COLO668 (cell line): ENCODE measurements around the gene SRP72.
"Not testable (repeated sequence)": the region's sequence is repeated elsewhere in the genome, so short reads cannot be mapped to it uniquely, and the experiment has no call there.

Source experiments
- DNase-seq: peaks from one replicate; lab custom pipeline; 2025; ENCODE audit not compliant: unreplicated experiment; lab: John Stamatoyannopoulos, UW

The SRP72 gene

DNA sequence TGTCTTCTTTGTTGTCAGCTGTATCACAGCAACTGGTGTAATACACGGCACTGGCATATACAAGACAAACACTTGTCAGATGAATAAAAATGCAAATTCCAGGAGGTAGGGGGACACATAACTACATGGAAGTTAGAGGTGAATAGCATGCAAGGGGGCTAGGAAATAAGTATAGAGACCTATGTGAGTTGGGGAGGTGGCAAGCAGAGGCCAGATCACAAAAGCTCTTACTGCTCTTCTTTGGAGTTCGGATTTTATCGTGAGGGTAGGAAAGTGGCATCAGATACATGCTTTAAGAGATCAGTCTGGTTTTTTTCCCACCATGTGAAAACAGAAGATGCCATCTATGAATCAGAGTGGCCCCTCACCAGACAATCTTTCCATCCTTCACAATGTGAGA lies 2.8 kb upstream of the SRP72 start:
- no peak for DNase-seq

DNA sequence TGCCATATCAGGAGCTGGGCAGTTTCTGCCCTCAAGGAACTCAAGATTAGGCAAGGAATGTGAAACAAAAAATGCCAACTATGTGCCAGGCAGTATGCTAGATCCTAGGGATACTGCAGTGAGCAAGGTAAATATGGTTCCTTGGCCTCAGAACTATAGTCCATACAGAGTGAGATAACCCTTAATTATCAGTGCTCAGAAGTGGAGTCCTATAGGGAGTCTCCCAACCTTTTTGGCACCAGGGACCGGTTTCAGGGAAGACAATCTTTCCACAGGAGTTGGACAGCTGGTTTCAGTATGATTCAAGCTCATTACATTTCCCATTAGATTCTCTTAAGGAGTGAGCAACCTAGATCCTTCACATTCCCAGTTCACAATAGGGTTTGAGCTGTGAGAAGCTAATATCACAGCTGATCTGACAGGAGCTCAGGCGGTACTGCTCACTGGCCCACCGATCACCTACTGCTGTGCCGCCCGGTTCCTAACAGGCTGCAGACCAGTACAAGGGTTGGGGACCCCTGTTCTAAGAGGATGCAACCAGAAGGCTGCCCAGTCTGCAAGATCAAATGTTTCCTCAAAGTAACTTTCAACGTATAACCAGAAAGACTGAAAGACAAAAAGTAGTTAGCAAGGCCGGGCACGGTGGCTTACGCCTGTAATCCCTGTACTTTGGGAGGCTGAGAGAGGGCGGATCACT lies 1.7 kb upstream of the SRP72 start:
- peak; percentile 7 for DNase-seq

DNA sequence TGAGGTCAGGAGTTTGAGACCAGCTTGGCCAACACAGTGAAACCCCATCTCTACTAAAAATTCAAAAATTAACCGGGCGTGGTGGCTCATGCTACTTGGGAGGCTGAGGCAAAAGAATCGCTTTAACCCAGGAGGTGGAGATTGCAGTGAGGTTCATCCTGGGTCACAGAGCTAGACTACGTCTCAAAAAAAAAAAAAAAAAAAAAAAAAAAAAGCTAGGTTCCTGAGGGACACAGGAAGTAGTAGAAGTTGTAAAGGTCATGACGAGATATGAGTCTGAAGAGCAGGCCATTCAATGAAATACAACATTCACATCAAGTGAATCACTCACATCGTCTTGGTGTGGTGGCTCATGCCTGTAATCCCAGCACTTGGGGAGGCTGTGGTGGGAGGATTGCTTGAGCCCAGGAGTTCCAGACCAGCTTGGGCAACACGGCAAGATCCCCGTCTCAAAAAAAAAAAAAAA lies 1.1 kb upstream of the SRP72 start:
- not testable (repeated sequence) for DNase-seq

DNA sequence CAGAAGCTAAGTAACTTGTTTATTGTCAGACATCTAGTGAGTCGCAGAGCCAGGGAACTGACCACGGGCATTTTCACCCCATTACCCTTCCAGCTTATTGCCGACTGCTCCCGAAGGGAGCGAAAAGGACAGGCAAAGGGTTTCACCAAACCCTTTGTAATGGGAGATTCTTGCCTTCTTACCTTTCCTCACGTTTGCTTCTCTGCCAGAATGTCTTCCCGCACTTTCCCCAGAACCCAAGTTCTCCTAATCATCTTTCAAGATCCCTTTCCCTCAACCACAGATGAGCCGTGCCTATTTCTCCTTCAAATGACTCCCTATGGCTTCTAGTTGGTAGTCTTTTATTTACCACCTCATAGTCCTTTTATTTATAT lies 520 bp upstream of the SRP72 start:
- DNase-seq: no peak

DNA sequence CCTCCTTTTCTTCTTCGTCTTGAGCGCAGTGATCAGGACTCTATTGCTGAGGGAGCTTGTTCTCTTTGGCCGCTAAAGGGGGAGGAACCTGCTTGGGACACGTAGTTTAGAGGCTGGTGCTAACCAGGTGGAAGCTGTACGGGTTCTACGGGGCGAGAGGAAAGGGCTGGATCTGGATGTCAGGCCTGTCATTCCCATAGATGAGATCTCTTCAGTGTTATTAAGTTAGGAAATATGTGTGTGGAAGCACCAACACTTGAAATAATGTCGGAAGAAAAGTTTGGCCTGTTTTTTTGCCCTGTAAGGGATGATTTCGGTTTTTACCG lies 643 bp downstream of the SRP72 start:
- DNase-seq: peak; percentile 44

DNA sequence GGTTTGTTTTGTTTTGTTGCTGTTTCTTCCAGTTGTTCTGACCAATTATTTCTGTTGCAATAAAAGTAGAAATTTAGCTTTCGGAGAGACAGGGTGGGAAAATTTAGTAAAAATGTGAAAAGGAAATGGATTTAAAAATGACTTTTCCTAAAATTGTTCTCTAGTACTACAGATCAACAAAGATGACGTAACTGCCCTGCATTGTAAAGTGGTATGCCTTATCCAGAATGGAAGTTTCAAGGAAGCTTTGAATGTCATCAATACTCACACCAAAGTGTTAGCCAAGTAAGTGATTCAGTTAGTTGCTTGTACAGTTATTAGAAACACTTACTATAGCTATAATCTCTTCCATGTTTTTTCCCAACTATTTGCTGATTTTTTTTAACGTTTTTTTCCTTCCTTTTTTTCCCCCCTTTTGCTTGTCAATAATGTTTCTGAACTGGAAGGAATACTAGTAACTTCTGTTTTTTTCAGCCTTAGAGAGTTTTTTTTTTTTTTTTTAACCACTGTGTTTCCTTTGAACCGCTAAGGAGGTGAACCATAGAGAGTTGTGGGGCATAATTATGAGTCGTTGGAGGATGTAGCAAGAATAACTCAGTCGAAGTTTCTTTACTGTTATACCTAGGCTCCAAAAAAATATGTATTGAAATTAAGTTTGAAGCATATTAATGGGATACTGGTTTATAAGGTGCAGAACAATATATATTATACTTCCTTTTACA lies 2.2 kb downstream of the SRP72 start:
- no peak for DNase-seq

DNA sequence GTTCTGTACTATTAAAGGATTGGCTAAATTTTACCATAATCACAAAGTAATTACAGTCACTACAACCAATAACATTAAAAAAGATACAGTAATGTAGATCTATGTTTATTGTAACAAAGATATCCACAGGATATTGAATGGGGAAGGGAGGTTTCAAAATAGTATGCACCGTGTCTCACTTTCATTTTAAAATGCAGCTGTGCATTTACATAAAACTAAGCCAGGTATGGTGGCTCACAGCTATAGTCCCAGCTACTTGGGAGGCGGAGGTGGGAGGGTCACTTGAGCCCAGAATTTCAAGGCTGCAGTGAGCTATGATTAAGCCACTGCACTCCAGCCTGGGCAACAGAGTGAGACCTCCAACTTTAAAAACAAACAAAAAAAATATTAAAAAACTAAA lies 8.5 kb downstream of the SRP72 start:
- DNase-seq: no peak

DNA sequence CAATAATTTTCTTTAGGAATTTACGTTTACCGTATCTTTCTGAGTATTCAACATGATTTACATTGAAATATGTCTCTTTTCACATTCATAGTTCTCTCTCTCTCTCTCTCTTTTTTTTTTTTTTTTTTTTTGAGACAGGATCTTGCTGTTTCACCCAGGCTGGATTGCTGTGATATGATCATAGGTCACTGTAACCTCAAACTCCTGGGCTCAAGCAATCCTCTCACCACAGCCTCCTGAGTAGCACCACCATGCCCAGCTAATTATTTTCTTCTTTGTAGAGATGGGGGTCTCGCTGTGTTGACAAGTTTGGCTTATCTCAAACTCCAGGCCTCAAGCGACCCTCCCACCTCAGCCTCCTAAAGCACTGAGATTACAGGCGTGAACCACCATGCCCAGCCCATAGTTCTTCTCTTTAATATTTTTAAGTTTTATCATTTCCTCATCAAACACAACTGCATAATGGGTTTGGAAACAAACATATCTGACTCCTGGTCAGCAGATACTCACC lies 9.8 kb downstream of the SRP72 start:
- no peak for DNase-seq

DNA sequence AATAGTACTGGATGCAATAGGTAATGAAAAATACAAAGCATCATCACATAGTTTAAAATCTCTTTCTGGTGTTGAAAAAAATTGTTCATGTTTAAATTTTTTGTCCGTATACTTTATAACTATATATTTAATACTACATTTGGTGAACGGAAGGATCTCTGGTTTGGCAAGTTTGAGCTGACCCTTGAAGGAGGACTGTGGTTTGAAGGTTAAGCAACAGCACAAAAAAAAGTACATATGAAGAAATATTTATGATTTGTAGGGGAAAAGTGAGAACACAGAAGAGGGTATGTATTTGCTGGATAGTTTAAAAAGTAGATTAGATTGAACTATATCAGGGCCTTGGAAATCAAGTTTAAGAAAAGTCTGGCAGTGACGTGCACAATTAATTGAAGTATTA lies 13.3 kb downstream of the SRP72 start:
- DNase-seq: no peak

DNA sequence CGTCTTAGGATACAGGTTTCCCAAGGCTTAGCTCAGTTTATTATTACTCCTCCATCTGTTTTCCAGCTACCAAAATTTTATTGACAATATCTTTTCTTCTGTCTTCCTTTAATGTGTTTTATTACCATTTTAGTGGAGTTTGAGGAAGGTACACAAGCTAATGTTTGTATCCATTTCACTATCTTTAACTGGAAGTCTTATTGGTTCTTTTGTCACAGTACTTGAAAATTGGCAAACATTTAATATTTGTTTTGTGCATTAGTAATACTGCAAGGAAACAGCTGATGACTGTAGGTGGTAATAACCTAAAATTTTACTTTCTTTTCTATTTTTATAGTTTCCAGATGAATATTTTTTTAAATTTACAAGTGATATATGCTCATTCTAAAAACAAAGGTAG lies 28.8 kb downstream of the SRP72 start:
- no peak for DNase-seq

DNA sequence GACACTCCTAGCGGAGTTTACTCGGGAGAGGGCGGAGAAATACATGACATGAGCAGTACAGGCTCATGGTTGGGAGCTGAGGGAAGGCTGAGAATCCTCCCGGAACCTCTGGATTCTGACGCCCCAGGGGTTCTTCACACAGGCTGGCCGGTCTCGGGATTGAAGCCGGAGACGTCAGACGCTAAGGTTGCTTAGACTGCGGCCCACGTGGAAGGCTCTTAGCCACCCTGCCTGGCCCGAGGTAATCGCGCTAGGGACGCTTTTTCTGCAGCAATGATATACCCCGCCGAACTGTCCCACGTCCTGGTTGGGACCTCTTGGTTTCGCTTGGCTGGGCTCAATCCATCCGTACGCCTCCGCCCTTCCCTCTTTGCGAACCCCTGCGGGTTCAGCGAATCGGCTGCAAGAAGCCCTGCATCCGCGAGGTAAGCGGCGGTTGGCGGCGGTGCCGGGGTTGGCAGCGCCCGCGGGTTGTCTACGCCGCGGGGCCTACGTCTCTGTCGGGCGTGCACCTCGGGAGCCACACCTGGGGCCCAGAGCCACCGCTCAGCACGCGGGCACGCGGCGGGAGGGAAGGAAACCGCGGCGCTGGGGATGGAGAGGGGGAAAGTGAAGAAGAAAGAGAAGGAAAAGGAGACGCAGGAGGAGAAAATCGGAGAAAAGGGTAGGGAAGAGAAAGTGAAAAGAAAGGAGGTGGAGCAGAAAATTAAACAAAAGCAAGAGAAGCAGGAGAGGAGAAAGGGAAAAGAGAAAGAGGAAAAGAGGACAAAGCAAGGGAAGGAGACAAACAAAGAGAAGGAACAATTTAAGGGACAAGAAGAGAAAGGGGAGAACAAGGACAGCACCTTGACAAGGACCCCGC lies 38.1 kb downstream of the SRP72 start, which contains the start of gene ARL9:
Gene ARL9 (plus strand): TSS at position 523 of the 862 bp plus-strand sequence. CDS start 72 bp downstream, at position 595.
- DNase-seq: no peak

DNA sequence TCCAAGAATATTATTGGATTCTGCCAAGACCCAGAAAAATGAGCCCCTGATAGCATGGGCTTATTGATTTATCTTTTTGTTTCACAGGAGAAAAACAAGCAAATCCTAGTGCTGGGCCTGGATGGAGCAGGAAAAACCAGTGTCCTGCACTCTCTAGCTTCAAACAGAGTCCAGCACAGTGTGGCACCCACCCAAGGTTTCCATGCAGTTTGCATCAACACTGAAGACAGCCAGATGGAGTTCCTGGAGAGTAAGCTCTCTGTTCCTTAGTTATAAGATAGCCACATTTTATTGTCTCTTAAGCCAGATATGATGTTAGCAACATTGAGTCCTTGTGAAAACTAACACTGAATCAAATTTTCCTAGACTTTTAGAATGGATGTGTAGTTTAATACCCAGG lies 43.7 kb downstream of the SRP72 start:
- no peak for DNase-seq

DNA sequence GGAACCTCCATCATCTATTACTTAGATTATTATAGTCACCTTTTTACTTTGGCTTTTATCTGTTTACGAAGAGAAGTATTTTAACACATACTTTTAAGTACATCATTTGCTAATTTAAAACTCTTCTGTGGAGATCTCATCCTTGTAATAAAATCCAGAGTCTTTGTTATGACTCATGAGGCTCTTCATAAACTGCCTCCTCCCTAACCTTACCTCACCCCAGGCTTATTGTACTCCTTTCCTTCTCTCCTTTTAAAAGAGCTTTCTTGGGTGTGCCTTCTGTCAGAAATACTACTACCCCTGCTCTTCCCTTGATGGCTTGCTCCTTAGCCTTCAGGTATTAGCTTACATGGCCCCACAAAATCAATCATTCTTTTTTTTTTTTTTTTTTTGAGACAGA lies 44.7 kb downstream of the SRP72 start:
- DNase-seq: no peak

DNA sequence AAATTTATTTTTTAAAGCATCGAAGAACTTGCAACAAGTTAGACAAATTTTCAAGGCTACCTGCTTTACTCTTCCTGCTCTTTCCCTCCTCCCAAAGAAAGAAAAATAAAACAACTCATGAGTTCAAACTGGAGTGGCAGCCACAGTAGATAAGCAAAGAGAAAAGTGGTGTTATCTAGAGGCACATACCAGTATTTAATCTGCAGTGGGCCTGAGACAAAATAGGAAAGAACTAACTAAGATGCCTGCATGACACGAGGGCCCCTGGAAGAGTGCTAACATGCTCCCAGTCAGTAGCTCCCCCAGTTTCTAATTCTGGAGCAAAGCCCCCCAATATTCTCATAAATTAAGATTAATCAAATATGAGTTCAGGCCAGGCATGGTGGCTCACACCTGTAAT lies 46.1 kb downstream of the SRP72 start:
- DNase-seq: no peak

DNA sequence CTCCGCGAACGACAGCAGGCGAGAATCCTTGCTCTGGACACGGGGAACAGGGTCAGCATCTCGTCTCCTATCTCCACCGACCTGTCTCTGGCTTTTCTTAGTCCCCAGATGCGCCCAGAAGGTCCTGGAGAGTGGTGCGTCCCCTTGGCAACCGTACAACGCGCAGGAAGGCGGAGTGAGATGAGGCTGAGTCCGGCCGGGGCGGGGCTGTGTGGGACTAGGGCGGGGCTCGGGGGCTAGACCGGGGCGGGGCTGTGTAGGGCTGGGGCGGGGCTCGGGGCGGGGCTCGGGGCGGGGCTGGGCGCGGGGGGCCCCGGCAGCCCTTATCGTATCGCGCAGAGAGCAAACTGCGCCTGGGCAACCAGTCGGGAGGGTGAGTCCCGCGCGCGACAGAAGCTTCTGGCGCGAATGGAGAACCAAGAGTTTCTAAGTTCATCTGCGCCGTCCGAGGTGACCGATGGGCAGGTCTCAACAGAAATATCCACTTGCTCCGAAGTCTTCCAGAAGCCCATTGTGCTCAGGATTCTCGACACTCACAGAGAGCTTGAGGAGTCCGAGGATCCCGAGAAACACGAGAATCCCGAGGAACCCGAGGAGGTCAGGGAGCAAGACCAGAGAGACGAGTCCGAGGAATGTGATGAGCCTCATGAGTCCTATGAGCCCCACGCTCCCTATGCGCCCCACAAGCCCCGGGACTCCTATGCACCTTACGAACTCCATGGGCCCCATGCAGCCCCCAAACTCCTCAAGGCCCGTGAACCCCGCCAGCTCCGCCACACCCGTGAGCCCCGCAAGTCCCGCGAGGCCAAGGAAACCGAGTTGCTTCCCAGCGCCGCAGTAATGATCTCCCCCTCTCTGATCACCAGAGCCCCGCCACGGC lies 63.1 kb downstream of the SRP72 start:
- peak; percentile 65 for DNase-seq

DNA sequence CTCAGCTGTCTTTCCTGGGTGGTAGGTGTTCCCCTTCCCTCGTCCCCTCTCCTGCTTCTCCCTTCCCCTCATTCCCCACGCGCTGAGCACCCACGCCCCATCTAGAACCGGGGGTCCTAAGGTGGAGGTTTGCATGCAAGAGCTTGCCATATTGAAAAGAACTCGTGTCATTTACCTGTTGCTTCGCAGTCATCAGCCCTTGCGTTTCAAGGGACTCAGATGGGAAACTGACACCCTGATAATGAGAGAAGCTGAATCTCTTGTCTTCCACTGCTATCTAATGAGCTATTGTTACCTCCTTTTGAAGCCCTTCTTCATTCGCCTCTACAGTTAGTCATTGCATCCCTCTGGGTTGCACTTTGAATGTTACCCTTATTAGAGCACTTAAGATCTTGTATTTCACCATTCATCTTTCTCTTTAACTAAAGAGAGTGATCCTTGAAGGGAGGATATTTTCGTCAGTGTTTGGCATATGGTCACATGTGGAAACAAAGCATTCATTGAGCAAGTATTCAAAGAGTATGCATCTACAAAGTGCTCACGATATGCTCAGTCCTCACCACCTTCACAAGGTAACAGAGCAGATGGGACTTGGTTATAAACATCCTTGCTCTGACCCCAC lies 63.8 kb downstream of the SRP72 start:
- DNase-seq: no peak

DNA sequence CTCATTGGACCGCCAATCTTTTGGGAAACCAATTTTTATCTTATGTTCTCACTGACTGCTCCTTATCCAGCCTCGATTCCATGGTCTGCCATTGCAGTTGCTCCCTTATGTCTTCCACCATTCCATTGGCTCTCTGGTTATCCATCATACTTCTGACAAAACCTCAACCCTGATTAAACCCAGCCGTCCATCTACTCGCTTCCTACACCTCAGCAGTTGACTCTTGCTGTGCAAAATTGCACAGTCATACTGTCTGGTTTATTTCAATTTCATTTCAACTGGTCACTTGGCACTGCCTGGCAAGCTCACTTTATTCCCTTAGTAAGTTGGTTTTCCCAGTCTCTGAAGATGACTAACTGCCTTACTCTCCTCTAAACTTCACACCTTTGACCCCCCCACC lies 64.4 kb downstream of the SRP72 start:
- no peak for DNase-seq

DNA sequence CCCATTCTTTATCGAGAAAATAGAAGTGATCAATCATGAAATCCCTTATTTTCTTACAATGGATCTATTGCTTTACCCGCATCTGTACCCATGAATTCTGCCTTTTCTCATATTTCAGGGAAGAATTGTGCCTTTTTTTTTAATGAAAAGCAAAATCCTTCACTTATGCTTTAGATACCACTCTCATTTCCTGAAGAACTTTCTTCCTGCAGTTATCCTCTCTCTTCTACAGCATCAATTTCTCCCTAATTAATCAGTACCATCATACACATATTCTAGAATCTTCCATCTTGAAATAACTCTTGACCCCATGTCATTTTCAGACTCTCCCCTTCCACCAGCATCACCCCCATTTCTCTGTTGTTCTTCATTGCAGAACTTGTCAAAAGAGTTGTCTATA lies 64.8 kb downstream of the SRP72 start:
- no peak for DNase-seq

DNA sequence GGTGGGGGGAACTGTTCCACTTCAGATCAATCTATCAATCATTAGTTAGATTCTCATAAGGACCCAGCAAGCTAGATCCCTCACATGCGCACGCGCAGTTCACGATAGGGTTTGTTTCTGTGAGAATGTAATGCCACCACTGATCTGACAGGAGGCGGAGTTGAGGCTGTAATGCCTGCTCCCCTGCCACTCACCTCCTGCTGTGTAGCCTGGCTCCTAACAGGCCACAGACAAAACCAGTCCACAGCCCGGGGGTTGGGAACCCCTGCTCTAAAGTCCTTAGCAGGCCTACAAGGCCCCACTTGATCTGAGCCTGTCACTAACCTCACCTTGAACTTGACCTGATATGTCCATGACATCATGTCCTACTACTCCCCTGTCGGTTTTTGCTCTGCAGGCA lies 68.5 kb downstream of the SRP72 start:
- no peak for DNase-seq

DNA sequence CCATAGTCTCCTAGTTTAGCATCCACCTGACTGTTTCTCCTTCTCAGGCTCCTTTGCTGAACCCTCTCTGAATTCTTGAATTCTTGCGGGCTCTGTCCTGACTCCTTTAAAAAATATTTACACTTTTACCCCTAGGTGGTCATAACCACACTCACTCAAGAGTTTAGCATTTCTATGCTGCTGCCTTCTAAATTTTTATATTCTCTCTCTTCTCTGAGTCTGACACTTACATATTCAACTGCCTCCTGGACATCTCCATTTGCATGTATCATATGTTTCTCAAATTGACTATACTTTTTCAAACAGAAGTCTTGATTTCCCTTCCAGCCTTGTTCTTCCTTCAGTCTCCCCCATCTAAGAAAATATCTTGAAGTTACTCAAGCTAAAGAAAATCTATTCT lies 69.7 kb downstream of the SRP72 start:
- DNase-seq: no peak
